ENCODE results near the gene REELD1.

DNA sequence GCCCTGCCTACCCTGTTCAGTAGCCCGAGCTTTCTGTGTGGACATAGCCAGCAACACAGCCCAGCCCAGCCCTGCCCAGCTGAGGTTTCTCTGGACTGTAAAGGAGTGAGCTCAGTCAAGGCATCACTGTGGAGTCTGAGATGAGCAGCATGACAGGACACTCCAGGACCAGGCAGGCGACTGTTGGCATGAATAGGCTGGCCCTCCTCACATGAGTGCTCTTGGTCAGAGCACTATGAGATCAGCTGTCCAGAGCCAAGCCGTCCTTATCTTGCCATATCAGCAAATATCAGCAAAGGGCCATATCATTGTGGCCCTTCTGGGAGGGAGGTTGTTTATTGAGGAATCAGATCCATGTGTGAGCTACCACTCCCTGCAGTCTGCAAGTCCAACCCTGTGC, 30.9 kb downstream of the REELD1 start:
- TF ChIP-seq, protein P1, sequence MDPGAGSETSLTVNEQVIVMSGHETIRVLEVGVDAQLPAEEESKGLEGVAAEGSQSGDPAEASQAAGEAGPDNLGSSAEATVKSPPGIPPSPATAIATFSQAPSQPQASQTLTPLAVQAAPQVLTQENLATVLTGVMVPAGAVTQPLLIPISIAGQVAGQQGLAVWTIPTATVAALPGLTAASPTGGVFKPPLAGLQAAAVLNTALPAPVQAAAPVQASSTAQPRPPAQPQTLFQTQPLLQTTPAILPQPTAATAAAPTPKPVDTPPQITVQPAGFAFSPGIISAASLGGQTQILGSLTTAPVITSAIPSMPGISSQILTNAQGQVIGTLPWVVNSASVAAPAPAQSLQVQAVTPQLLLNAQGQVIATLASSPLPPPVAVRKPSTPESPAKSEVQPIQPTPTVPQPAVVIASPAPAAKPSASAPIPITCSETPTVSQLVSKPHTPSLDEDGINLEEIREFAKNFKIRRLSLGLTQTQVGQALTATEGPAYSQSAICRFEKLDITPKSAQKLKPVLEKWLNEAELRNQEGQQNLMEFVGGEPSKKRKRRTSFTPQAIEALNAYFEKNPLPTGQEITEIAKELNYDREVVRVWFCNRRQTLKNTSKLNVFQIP (CRISPR knock-in tag; IDR thresholded peaks at IDR 0.05; ENCODE audit: borderline replicate concordance, low read depth) = no peak
- TF ChIP-seq, protein P2, sequence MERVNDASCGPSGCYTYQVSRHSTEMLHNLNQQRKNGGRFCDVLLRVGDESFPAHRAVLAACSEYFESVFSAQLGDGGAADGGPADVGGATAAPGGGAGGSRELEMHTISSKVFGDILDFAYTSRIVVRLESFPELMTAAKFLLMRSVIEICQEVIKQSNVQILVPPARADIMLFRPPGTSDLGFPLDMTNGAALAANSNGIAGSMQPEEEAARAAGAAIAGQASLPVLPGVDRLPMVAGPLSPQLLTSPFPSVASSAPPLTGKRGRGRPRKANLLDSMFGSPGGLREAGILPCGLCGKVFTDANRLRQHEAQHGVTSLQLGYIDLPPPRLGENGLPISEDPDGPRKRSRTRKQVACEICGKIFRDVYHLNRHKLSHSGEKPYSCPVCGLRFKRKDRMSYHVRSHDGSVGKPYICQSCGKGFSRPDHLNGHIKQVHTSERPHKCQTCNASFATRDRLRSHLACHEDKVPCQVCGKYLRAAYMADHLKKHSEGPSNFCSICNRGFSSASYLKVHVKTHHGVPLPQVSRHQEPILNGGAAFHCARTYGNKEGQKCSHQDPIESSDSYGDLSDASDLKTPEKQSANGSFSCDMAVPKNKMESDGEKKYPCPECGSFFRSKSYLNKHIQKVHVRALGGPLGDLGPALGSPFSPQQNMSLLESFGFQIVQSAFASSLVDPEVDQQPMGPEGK (CRISPR knock-in tag; IDR thresholded peaks at IDR 0.05; ENCODE audit: borderline replicate concordance) = no peak
- TF ChIP-seq ARNTL (CRISPR knock-in tag; IDR thresholded peaks at IDR 0.05; ENCODE audit: borderline replicate concordance, low read depth) = no peak
- TF ChIP-seq TOX (CRISPR knock-in tag; IDR thresholded peaks at IDR 0.05; ENCODE audit: borderline replicate concordance) = no peak
- TF ChIP-seq, protein P3, sequence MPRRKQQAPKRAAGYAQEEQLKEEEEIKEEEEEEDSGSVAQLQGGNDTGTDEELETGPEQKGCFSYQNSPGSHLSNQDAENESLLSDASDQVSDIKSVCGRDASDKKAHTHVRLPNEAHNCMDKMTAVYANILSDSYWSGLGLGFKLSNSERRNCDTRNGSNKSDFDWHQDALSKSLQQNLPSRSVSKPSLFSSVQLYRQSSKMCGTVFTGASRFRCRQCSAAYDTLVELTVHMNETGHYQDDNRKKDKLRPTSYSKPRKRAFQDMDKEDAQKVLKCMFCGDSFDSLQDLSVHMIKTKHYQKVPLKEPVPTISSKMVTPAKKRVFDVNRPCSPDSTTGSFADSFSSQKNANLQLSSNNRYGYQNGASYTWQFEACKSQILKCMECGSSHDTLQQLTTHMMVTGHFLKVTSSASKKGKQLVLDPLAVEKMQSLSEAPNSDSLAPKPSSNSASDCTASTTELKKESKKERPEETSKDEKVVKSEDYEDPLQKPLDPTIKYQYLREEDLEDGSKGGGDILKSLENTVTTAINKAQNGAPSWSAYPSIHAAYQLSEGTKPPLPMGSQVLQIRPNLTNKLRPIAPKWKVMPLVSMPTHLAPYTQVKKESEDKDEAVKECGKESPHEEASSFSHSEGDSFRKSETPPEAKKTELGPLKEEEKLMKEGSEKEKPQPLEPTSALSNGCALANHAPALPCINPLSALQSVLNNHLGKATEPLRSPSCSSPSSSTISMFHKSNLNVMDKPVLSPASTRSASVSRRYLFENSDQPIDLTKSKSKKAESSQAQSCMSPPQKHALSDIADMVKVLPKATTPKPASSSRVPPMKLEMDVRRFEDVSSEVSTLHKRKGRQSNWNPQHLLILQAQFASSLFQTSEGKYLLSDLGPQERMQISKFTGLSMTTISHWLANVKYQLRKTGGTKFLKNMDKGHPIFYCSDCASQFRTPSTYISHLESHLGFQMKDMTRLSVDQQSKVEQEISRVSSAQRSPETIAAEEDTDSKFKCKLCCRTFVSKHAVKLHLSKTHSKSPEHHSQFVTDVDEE (CRISPR knock-in tag; IDR thresholded peaks at IDR 0.05) = no peak
- TF ChIP-seq CSDC2 (CRISPR knock-in tag; IDR thresholded peaks at IDR 0.05) = no peak
- TF ChIP-seq ZC3H10 (CRISPR knock-in tag; IDR thresholded peaks at IDR 0.05) = no peak
- TF ChIP-seq ZNF565 (CRISPR knock-in tag; conservative IDR thresholded peaks at IDR 0.05; ENCODE audit: low read depth) = no peak
- TF ChIP-seq ZNF70 (CRISPR knock-in tag; IDR thresholded peaks at IDR 0.05) = no peak
- no peak for TF ChIP-seq ZFP3 (CRISPR knock-in tag; IDR thresholded peaks at IDR 0.05)
- TF ChIP-seq TCF4 (CRISPR knock-in tag; IDR thresholded peaks at IDR 0.05; ENCODE audit: borderline replicate concordance) = no peak
- TF ChIP-seq, protein P4, sequence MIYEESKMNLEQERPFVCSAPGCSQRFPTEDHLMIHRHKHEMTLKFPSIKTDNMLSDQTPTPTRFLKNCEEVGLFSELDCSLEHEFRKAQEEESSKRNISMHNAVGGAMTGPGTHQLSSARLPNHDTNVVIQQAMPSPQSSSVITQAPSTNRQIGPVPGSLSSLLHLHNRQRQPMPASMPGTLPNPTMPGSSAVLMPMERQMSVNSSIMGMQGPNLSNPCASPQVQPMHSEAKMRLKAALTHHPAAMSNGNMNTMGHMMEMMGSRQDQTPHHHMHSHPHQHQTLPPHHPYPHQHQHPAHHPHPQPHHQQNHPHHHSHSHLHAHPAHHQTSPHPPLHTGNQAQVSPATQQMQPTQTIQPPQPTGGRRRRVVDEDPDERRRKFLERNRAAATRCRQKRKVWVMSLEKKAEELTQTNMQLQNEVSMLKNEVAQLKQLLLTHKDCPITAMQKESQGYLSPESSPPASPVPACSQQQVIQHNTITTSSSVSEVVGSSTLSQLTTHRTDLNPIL (CRISPR knock-in tag; IDR thresholded peaks at IDR 0.05; ENCODE audit: low read depth) = no peak
